GM21576 (cell line): ENCODE results near the gene TNFSF13B.
"Not testable (repeated sequence)": the region's sequence is repeated elsewhere in the genome, so short reads cannot be mapped to it uniquely, and the experiment has no call there.

Source experiments
- ATAC-seq: cut with Tn5 transposase; IDR thresholded peaks from one replicate; pipeline ENCODE4 v1.9.1; 2021; ENCODE audit warnings: mild to moderate bottlenecking, moderate library complexity; ENCODE audit not compliant: unreplicated experiment

Gene TNFSF13B, protein sequence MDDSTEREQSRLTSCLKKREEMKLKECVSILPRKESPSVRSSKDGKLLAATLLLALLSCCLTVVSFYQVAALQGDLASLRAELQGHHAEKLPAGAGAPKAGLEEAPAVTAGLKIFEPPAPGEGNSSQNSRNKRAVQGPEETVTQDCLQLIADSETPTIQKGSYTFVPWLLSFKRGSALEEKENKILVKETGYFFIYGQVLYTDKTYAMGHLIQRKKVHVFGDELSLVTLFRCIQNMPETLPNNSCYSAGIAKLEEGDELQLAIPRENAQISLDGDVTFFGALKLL

GRCh38 chr13:108269601-108270328, at the start of gene TNFSF13B:
Gene TNFSF13B, plus strand, starts transcription at chr13:108269718. Its CDS starts 178 bp downstream, at chr13:108269896.
- ATAC-seq = peak; percentile 69

DNA sequence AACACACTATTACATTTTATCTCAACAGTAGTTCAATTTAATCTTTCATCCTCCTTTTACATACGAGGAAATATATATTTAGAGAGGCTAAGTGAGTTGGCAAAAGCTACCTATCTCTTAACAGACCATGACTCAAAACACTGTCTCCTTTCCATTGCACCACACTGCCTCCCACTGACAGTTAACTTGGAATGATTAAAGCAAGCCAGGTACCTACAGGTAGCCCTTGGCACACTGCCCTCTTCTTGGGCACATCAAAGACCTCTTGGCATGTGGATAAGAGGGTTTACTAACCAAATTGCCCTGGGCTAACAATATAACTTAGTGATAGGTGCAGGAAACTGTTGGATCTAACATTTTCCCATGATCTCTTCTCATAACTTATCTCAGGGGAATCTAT, 49.5 kb upstream of the TNFSF13B start:
- peak; percentile 20 for ATAC-seq

DNA sequence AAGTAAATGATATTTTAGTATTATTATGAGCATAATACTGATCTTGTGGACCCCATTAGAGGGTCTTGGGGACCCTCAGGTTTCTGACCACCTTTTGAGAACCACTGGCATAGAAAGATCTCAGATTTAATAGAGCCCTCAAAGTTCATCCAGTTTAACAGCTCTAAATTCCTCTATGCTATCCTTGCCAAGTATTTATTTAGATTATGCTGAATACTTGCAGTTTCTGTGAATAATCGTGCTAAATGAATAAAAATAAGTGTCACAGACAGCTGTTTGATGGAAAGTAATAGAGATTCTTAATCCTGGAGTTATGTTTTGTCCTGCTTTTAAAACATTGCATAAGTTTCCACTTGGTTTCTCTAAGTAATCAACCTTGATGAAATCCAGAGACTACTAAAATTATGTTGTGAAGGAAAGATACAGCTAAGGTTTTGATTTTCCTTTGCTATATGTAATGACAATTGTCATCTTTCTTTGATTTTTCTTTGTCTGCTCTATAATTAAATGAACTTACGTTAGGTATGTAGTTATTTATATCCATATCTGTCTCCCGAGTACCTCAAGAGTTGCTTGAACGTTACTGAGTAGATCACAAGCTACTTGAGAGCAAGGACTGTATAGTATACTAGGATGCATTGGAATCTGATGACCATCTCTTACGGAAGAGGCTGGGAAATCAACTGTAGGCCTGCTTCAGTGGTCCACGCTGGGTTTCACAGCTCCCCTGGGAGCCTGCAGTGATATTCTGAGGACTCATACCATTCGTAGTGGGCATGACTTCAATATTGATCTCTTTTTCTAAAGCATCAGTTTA, 45.6 kb upstream of the TNFSF13B start:
- no peak for ATAC-seq

- ATAC-seq = no peak
Observed at GRCh38 chr13:108225440-108225839, 44.1 kb upstream of the TNFSF13B start.

DNA sequence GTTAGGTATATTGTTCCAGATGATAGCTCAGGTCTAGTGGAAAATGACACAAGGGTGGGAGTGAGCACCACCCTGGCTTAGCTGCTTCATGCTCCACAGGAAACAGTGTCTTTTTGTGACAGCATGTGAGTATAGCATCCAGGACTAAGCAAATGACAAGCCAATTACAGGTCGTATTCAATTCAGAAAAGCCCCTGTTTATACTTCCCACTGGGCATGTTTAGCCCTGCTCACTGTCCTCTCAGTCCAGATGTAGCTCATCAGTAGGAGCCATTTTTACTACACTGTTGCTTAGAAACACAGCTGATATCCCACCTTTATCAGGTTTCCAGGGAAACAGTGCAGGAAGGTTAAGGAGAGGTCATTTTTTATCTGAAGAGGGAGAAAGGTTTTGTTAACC, 43.3 kb upstream of the TNFSF13B start:
- ATAC-seq = peak; percentile 39

- ATAC-seq = peak; percentile 44
Observed at GRCh38 chr13:108227651-108228272, 41.8 kb upstream of the TNFSF13B start.

- no peak for ATAC-seq
Observed at GRCh38 chr13:108230377-108230776, 39.1 kb upstream of the TNFSF13B start.

- ATAC-seq = no peak
Observed at GRCh38 chr13:108249150-108249549, 20.4 kb upstream of the TNFSF13B start.

DNA sequence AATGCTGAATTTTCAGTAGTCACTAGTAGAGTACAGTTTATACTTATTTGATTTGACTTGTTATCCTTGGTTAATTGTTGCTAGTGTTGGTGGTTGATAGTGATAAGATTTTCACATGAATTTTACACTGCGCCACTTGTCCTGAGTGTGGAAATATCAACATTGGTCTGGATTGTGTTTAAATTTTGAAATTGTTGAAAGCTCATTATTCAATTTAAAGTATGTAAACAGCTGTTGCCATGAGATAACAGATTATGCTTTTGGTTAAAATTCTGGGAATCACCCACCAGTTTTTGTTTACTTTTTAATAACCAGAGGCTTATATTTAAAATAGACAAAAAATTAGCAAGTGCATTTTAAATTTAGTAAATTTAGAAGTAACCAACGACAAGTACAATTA, 12.3 kb upstream of the TNFSF13B start:
- no peak for ATAC-seq

DNA sequence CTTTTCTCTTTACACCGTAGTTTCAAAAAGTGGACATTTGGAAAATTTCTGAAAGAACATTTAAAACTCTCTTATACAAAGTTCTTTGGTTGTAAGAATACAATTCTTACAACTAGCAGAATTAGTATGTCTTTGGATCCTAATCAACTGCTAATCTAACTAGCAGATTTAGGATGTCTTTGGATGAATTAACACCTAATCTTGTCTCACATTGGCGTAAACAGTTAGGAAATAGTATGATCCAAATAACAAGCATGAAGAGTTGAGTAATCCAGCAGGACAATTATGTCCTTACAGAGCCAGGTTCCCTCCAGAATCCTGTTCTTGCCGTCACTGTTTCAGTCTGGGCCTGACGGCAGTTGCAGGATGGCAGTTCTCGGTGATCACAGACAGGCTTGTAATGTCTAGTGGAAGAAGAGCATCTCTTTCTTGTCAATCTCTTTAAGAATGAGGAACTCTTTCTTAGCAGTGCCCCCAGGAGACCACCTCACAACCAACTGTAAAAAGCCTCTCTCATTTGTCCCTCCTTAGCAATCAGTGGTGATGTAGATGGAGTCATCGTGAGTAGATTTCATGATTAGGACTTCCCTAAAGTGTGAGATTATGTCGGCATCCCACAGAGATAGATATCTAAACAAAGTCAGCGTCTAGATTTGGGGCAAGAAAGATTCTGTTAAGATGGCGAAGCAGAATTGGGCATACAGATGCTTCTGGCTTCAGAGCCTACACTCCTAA, 5.7 kb upstream of the TNFSF13B start:
- ATAC-seq = no peak

DNA sequence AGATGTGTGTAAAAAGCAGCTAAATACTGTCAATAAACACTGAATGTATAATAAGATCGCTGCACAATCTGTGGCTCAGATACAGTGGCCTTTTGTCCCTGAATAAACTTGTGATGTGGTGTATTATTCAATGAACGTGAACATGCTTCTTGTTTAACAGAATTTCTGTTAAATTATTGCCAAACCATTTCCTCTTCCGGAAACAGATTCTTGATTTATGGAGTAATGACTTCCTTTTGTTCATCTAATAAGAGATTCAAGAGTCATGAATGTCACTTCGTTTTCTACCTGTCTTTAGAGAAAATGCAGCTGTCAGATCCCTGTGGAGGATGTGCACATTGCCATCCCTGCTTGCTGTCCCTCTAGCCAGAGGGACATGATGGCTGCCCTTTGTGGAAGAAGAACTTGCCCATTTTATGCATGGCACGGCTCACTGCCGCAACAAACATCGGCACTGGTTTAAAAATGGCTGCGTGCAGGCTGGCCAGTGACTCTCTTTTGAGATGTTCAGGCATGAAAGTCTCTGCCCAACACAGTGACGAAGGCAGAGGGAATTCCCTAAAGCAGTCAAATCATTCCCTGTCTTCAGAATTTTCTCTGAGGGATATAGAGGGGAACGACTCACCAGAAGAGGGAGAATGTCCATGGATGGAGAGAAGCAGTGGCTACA, 3.1 kb upstream of the TNFSF13B start:
- no peak for ATAC-seq

- ATAC-seq = no peak
Observed at GRCh38 chr13:108267347-108267746, 2.2 kb upstream of the TNFSF13B start.

- not testable (repeated sequence) for ATAC-seq
Observed at GRCh38 chr13:108267855-108268254, 1.7 kb upstream of the TNFSF13B start.

DNA sequence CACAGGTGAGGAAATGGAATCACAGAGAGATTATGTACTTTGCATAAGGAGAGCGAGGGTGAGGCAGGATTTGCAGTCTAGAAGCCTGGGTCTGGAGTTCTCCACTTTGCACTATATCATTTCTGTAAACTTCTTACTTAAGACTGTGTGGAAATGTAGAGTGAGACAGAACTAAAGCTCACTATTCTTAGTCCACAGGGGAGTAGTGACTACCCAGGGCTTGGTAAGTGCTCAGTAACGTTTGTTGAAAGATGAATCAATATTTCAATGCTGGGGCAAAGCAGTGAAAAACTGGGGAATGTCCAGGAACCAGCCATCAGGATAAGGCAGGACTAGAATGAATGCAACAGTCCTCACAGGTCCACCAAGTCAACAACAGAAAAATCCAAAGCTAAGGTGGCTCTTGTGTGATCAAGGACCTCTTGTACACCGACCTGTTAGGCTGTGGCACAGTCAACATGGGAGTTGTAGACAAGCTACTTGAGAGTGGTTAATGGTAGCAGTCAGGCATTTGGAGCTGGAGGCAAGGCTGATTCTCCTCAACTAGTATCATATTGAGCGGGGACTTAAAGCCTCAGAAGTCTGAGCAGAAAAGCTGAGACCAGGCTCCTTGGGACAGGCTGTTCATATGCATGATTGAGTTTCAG, 929 bp upstream of the TNFSF13B start:
- no peak for ATAC-seq

DNA sequence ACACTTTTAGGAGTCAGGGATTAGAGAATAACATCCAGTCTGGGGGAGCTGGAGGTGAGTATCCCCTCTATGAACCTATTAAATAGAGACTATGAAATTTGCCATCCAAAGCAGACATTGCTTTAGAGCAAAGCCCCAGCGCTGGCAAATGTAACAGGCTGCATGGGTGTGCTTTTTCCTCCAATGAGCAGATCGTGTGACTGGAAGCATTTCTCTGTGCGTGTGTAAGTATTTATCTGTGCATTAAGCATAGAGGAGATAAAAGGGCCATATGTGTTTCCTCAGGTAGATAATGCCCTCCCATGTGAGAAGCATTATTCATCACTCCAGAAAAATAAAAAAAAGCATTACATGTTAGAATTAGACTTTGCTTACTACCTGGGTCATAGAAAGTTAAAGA, 924 bp downstream of the TNFSF13B start:
- ATAC-seq = peak; percentile 15

DNA sequence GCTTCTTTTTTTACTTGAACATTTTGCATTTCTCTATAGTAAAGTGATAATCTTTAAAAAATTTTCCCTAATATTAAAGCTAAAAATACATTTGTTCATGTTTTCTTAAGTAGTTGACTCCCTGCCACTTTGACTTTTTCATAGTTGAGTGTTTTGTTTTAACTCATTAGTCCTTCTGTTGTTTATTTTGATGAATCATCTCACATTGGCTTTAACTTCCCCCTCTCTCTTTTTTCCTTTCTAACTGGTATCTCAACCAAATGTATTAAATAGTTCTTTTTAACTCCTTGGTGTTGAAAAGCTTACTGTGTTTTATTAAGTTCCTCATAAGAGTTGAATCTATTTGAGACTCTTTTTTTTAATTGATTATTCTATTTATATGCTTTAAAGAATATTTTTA, 2.8 kb downstream of the TNFSF13B start:
- no peak for ATAC-seq

GRCh38 chr13:108273429-108274118, 4.1 kb downstream of the TNFSF13B start:
- no peak for ATAC-seq

- ATAC-seq = no peak
Observed at GRCh38 chr13:108274718-108275117, 5.2 kb downstream of the TNFSF13B start.

DNA sequence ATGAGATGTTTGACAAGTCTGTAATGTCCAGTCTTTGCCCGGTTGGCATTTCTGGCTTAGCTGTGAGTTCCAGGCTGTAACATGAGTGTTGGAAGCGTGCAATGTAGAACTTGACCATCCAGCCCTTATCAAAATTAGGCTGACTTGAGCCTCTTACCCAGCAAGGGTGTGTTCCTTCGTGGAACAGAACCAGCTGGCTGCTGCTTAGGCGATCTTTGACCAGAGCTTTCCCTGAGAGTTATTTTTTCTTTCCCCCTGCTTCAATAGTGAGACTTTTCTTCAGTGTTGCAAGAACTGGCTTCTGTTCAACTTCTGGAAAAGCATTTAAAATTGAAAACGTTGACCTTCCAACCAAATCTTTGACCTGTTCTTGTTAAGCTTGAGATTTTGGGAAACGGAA, 6.5 kb downstream of the TNFSF13B start:
- no peak for ATAC-seq
